SKM-1 (cell line): Measurements from ENCODE around the gene NPIPB6.
"Not testable (repeated sequence)": the region's sequence is repeated elsewhere in the genome, so short reads cannot be mapped to it uniquely, and the experiment has no call there.

Source experiments
- DNase-seq: peaks from one replicate; lab custom pipeline; 2025; ENCODE audit not compliant: unreplicated experiment; lab: John Stamatoyannopoulos, UW

NPIPB6 gene

DNA sequence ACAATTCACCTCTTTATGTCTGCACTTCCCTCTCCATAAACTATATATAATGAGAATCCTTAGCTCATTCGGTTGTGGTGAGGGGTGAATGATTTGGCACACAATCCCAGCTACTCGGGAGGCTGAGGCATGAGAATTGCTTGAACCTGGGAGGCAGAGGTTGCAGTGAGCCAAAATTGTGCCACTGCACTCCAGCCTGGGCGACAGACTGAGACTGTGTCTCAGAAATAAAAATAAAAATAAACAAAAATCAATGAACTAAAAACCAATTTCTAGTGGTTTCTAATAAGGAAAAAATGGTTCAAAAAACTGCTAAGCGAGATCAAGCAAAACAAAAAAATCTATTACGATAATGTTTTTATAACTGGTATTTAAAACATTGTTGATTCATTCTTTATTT, at the start of gene NPIPB6:
Gene NPIPB6 (minus strand): TSS at position 101 of the 400 bp plus-strand sequence. CDS start 686 bp downstream, outside the sequence.
- not testable (repeated sequence) for DNase-seq

DNA sequence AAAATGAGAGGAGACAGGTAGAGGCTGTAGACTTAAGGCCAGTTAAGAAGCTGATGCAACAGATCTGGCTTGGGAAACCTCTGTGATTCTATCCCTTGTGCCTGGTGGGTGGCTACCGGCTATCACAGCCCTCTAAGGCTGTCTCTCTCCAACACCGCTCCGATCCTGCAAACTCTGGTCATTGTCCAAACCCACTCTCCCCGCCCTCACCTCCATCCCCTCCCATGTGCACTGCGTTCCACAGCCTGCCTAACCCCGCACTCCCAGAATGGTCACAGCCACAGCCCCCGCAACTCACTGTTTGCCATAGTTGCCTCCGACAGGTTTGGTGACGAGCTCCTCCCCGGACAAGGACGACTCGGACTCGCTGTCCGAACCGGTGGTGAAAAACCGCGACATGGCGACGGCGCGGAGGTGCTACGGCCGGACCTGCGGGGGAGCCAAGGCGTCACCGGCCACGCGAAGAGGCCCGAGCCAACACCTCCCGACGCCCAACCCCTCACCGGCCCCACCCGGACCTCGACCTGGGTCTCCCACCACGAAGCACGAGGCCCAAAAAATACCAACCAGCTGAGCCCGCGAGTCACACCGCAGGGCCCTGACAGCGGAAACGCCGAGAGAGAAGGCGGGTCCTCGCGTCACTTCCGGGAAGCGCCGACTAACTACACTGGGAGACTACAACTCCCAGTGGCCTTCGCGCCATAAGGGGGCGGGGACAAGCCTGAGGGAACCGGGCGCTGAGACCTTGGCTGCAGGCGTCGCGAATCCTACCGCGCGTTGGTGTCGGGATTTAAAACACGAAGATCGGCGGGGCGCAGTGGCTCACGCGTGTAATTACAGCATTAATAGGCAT, 40.1 kb upstream of the NPIPB6 start, which contains the start of gene EIF3CL:
Gene EIF3CL (minus strand): TSS at position 622 of the 853 bp plus-strand sequence. CDS start 223 bp downstream, at position 399.
- DNase-seq: not testable (repeated sequence)

DNA sequence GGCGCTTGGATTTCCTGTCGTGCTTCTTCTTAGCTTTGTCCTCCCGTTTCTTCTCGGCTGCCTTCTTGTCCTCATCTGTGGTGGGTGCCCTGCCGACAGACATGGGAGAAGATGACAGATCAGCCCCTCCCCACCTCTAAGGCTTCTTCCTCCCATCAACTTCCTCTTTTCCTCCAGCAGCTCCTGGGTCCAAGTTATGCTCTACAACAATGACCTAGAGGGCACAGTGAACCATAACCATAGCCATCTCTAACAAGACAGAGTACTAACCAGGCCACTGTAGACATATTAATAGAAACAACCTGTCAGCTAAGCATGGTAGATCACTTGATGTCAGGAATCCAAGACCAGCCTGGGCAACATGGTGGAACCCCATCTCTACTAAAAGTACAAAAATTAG, 28.7 kb upstream of the NPIPB6 start:
- DNase-seq: not testable (repeated sequence)

DNA sequence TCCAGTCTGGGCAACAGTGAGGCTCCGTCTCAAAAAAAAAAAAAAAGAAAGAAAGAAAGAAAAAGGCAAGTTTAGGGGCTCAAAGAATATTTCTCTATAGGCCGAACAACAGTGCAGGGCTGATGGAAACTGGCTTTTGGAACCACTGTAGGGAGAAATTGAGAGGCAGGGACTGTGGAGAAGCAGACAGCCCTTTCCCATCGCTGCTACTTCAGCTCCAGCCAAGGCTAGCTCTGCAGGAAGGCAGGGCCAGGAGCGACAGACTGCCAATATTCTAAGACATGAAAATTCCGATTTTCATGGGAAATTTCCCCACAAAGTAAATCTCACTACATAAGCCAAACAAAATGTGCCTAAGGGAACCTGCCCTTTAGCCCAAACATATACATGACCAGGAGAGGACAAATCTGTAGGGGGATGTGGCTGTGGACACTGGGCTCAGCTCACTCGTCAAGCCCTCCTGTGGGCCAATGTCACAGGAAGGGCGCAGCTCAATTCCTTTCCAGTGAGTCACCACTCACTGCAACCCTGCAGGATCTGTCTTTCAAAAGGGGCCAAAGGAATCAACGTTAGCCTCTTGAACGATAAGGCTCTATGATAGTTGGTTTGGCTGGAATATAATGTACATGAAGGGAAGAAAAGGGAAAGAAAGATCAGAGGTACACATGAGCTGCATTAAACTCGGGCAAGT, 19.0 kb upstream of the NPIPB6 start:
- DNase-seq: not testable (repeated sequence)

DNA sequence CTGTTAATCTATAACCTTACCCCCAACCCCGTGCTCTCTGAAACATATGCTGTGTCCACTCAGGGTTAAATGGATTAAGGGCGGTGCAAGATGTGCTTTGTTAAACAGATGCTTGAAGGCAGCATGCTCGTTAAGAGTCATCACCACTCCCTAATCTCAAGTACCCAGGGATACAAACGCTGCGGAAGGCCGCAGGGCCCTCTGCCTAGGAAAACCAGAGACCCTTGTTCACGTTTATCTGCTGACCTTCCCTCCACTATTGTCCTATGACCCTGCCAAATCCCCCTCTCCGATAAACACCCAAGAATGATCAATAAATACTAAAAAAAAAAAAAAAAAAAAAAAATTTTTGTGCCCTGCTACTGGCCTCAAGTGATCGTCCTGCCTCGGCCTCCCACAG, 14.5 kb upstream of the NPIPB6 start:
- not testable (repeated sequence) for DNase-seq

DNA sequence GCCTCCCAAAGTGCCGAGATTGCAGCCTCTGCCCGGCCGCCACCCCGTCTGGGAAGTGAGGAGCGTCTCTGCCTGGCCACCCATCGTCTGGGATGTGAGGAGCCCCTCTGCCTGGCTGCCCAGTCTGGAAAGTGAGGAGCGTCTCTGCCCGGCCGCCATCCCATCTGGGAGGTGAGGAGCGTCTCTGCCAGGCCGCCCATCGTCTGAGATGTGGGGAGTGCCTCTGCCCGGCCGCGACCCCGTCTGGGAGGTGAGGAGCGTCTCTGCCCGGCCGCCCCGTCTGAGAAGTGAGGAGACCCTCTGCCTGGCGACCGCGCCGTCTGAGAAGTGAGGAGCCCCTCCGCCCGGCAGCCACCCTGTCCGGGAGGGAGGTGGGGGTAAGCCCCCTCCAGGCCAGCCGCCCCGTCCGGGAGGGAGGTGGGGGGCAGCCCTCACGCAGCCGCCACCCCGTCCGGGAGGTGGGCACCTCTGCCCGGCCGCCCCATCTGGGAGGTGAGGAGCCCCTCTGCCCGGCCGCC, 13.9 kb upstream of the NPIPB6 start:
- DNase-seq: not testable (repeated sequence)

DNA sequence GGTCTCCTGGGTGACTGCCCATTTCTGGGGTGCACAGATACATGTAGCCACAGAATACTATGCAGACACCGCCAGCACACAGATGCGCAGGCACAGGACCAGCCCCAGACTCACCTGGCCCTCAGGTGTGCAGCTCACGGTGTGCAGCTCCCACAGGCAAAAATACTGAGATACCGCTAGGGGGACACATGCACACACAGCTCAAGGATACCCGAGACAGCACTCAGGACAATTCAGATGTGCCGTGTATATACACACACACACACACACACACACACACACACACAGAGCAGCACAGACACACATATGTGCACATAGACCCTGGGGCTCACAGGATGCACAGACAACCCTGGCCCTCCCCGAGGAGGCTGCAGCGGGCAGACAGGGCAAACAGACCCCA, 11.8 kb upstream of the NPIPB6 start:
- DNase-seq: not testable (repeated sequence)

DNA sequence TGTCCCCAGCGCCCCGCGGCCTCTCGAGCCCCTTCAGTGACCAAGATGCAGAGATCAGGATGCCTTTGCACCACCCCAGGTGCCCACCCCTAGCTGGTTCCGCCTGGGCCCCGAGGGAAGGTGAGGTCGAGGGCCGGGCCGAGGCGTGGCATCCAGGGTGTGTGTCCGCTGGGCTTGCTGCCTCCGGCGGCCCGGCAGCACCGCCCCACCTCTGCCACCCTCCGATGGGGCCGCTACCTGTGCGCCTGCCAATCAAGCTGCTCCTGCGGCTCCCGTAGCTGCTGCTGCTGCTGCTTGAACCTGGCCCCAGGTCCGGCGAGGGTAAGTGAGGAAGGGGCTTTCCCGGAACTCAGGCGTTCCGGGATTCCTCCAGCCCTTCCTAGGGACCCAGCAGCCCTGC, 11.0 kb upstream of the NPIPB6 start:
- DNase-seq: not testable (repeated sequence)

DNA sequence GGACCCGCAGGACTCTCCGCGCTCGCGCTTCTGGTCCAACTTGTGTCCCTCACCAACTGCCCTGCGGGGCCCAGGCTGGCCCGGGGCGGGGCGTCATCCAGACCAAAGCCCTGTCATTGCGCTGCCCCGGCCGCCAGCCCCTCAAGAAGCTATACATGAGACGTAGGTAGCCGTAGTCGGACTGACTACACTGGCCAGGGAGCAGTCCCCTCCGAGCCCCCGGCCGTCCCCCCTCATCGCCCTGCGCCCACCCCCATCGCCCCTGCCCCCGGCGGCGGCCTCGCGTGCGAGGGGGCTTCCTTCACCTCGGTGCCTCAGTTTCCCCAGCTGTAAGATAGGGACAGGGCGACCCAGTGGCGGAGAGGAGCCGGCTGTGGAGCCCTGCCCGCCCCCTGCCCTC, 4.6 kb upstream of the NPIPB6 start:
- DNase-seq: not testable (repeated sequence)

DNA sequence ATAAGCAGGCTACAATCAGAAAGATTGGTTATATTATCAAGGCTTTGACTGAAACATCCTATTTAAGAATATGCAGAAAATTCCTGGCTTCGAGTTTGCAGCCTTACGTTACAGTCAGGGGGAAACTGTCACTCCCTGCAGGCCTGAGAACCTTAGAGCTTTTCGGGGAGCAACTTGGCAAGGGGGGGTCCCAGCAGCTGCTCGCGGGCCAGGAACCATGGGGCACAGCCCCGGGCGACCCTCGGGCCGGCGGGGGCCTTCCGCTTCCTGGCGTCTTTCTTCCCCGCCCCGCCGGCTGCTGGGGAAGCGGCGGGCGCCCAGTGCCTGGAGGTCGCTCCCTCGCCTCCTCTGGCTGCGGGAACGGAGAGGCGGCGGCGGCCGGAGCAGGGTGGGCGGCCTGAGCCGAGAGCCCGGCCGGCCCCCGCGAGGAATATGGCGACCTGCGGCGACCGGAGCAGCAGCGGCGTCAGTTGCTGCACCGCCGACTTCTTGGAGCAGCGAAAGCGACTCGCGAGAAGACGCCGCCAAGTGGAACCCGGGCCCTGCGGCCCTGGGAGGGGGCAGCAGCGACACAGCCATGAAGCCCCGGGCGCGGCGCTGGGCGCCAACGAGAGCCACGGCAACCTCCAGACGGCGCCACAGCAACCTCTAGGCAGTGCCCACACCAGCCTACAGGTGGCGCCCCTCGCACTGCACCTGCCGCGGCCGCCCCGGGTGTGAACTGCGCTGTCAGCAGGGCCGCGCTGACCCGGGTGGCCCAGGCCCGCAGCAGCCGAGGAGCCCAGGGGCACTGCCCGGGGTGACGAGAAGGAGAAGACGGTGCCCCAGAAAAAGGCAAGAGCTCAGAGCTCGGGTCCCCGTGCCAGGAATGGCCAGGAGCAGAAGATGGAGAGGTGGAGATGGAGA, 1.2 kb upstream of the NPIPB6 start:
- DNase-seq: not testable (repeated sequence)

DNA sequence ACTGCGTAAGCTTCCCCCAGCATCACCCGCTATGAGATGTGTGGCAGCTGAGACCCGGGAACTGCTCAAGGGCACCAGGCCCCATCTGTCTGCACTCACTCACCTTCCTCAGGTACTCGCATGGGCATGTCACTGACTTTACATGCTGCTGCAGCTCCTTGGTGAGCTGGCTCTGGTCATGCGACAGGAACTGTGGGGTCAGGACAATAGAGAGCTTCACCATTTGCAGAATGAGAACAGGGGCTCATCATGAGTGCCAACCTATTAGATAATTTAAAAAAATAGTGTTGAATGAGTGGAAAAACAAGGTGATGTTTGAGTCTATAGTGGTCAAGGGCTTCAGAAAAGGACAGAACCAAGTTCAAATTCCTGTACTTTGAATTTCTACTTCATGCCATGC, 708 bp downstream of the NPIPB6 start:
- not testable (repeated sequence) for DNase-seq

DNA sequence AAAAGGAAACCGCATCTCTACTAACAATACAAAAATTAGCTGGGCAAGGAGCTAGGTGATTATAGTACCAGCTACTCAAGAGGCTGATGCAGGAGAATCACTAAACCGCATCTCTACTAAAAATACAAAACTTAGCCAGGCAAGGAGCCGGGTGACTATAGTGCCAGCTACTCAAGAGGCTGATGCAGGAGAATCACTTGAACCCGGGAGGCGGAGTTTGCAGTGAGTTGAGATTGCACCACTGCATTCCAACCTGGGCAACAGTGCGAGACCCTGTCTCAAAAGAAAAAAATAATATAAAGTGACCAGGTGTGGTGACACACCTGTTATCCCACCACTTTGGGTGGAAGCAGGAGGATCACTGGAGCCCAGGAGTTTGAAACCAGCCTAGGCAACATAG, 25.1 kb downstream of the NPIPB6 start:
- DNase-seq: not testable (repeated sequence)

DNA sequence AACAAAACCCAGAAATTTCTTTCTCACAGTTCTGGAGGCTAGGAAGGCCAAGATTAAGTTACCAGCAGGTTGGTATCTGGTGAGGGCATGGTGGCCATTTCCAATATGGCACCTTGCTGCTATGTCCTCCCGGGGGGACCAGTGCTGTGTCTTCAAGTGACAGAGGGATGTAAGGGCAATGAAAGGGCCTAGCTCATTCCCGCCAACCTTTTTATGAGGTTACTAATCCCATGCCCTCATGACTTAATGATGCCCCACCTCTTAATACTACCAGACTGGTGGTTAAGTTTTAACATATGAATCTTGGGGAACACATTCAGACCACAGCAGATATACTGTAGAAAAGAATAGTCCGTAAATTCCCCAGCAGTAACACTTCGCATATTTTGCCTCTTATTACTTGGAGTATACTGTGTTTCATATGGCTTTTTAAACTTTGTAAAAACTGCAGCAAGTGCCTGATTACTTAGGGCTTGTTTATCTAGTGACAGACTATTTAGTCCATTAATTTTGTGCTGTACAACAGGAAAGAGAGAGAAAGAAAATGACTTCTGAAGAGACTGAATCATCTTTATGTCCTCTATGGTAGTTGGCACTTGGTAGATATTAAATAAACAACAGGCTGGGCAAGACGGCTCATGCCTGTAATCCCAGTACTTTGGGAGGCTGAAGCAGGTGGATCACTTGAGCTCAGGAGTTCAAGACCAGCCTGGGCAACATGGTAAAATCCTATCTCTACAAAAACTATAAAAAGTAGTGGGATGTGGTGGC, 26.2 kb downstream of the NPIPB6 start:
- not testable (repeated sequence) for DNase-seq

DNA sequence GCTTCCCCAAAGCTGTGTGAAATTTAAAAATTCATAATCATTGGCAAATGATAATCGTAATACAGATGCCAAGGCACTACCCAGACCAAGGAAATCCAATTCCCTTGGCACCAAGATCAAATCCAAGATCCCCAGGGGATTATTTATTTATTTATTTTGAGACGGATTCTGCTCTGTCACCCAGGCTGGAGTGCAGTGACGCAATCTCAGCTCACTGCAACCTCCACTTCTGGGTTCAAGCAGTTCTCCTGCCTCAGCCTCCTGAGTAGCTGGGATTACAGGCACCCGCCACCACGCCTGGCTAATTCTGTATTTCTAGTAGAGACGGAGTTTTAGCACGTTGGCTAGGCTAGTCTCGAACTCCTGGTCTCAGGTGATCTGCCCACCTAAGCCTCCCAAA, 27.6 kb downstream of the NPIPB6 start:
- not testable (repeated sequence) for DNase-seq

DNA sequence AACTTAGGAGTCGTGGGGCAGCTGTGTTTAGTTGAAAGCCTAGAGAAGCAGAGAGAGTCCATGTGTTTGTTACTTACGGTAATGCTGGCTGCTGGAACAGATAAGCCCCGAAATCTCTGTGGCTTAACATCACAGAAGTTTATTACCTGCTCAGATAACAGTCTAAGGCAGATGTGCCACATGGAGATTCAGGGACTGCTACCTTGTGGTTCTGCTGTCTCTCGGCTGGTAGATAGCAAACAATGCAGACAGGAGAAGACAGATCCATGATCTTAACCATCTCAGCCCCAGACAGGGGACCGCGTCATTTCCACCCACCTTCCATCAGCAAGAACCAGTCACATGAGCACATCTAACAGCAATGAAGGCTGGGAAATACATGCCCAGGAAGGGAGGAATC, 30.7 kb downstream of the NPIPB6 start:
- not testable (repeated sequence) for DNase-seq

DNA sequence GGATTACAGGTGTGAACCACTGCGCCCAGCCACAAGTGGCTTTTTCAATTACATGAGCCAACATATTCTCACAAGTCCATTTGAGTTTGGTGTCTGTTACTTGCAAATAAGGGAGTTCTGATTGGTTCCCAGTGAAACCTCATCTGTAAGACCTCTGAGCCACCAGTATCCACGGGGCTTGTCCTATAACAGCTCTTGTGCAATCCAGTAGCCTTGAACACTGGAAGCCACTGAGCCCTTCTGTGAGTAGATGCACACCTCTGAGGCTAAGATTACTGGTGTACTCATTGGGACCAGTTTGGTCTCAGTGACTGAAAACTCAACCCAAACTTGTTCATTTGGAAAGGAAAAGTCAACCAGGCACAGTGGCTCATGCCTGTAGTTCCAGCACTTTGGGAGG, 32.3 kb downstream of the NPIPB6 start:
- DNase-seq: not testable (repeated sequence)

DNA sequence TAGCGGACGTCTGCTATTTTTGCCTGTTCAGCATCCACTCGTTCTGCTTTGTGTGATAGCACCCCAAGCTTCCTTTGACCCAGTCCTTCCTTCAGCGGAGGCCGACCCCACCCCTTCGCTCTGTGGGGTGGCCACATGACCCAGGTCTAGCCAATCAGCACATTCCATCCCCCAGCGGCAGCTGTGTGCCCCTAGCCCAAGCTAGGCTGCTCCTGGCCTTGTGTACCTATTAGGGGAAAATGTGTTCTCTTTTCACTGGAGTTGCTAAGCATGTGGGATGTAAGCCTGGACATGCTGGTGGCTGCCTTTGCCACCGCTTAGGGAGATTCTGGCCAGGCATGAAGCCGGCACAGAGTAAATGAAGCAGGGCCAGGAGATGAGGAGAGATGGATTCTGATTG, 33.1 kb downstream of the NPIPB6 start:
- not testable (repeated sequence) for DNase-seq

DNA sequence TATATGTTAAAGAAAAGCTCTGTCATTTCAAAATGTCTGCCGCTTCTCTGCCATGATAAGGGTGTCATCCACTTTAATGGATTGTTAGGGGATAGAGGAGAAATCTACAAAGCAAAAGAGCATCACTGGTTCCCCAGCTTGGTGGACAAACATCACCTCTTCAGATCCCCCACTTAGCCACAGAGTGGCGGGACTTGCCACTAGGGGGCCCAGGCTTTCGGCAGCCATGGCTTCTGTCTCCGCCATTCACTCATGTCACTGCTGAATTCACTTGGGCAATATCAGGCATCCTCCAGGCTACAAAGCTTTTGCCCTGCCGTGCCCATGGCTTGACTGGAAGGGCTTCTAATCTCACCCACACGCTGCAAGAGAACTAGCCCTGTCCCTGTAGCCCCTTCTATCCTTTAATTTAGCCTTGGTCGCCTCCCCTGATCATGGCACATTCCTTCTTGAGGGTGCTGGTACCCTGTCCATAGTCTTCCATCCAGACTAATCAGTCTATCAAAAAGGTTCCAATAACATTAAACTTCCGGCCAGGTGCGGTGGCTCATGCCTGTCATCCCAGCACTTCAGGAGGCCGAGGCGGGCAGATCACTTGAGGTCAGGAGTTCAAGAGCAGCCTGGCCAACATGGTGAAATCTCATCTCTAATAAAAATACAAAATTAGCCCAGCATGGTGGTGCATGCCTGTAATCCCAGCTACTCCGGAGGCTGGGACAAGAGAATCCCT, 36.3 kb downstream of the NPIPB6 start:
- no peak for DNase-seq

DNA sequence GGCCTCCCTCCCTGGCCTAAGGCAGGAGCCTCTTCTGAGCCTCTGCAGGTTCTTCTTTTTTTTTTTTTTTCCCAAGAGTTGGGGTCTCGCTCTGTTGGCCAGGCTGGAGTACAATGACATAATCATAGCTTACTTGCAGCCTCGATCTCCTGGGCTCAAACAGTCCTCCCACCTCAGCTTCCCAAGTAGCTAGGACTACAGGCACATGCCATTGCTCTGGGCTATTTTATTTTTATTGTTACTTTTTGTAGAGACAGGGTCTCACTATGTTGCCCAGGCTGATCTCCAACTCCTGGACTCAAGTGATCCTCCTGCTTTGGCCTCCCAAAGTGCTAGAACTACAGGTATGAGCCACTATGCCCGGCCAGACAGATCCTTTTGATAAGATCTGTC, 38.4 kb downstream of the NPIPB6 start:
- no peak for DNase-seq
